T1000 (cell line): ENCODE measurements around the gene EXOSC1.
A peak's percentile ranks its signal among the peaks of the same experiment; 100 is the strongest.
"Not testable (repeated sequence)": the region's sequence is repeated elsewhere in the genome, so short reads cannot be mapped to it uniquely, and the experiment has no call there.

Experiments
- DNase-seq: peaks from one replicate; lab custom pipeline; 2025; ENCODE audit warnings: mixed read lengths; lab: John Stamatoyannopoulos, UW

Gene EXOSC1

GRCh38 chr10:97445722-97446639 lies at the start of gene EXOSC1, which contains the start of gene ZDHHC16:
Gene EXOSC1 (minus strand): TSS chr10:97446006. CDS start chr10:97445985, 21 bp downstream.
Gene ZDHHC16 (plus strand): TSS chr10:97446175. CDS start chr10:97451676, 5,501 bp downstream.
- DNase-seq: peak; percentile 93

GRCh38 chr10:97494863-97495506 lies 49.2 kb upstream of the EXOSC1 start:
- DNase-seq: no peak

GRCh38 chr10:97494151-97494550 lies 48.3 kb upstream of the EXOSC1 start:
- DNase-seq: no peak

GRCh38 chr10:97490592-97490991 lies 44.8 kb upstream of the EXOSC1 start:
- no peak for DNase-seq

- DNase-seq: no peak
Observed at GRCh38 chr10:97485647-97486281, 40.0 kb upstream of the EXOSC1 start.

- DNase-seq: no peak
Observed at GRCh38 chr10:97483921-97484320, 38.1 kb upstream of the EXOSC1 start.

- DNase-seq: no peak
Observed at GRCh38 chr10:97483506-97483905, 37.7 kb upstream of the EXOSC1 start.

- DNase-seq: no peak
Observed at GRCh38 chr10:97482381-97482780, 36.6 kb upstream of the EXOSC1 start.

GRCh38 chr10:97481071-97481470 lies 35.3 kb upstream of the EXOSC1 start:
- peak; percentile 51 for DNase-seq

- no peak for DNase-seq
Observed at GRCh38 chr10:97479939-97480338, 34.1 kb upstream of the EXOSC1 start.

GRCh38 chr10:97479410-97479809 lies 33.6 kb upstream of the EXOSC1 start:
- not testable (repeated sequence) for DNase-seq

GRCh38 chr10:97475936-97476594 lies 30.3 kb upstream of the EXOSC1 start:
- no peak for DNase-seq

GRCh38 chr10:97474918-97475317 lies 29.1 kb upstream of the EXOSC1 start:
- no peak for DNase-seq

- not testable (repeated sequence) for DNase-seq
Observed at GRCh38 chr10:97468781-97469180, 23.0 kb upstream of the EXOSC1 start.

GRCh38 chr10:97468162-97468561 lies 22.4 kb upstream of the EXOSC1 start:
- DNase-seq: no peak

- no peak for DNase-seq
Observed at GRCh38 chr10:97466755-97467154, 20.9 kb upstream of the EXOSC1 start.

GRCh38 chr10:97465982-97466381 lies 20.2 kb upstream of the EXOSC1 start:
- no peak for DNase-seq

GRCh38 chr10:97464226-97464625 lies 18.4 kb upstream of the EXOSC1 start:
- no peak for DNase-seq

GRCh38 chr10:97463363-97464132 lies 17.7 kb upstream of the EXOSC1 start:
- peak; percentile 25 for DNase-seq

GRCh38 chr10:97462309-97462708 lies 16.5 kb upstream of the EXOSC1 start:
- DNase-seq: no peak

GRCh38 chr10:97459933-97460332 lies 14.1 kb upstream of the EXOSC1 start:
- no peak for DNase-seq
